ENCODE results near the gene CISH.
A peak's percentile ranks its signal among the peaks of the same experiment; 100 is the strongest.

DNA sequence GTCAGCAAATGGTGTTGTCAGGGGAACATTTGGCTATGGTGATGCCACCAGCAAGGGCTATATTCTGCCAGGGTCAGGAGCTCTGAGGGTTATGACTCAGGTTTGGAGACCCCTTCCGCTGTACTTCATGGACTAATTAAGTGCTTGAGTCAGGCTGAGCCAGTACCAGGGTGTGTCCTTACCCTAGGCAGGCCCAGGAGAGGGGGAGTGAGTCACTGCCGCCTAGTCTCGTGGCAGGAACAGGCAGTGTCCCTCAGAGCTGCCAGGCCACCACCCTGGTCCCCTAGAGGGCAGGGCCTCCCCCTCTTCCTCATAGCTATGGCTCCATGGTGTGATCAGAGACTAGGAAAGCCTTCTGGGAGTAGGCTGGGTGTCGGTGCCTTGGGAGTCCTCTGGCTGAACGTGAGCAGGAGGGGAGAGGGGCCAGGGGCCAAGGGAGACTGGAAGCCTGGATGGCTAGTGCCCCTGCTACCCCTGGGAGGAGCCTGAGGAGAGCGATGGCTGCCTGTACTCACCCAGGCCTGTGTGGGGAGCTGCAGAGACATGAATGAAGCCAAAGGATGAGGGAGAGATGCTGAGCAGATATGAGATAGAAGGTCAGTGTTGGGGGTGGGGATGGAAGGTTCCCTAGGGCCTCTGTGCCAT, 16.0 kb upstream of the CISH start:
- TF ChIP-seq ISL1 (CRISPR knock-in tag; IDR thresholded peaks at IDR 0.05), result no peak
- no peak for TF ChIP-seq ARNTL (CRISPR knock-in tag; IDR thresholded peaks at IDR 0.05; ENCODE audit: borderline replicate concordance, low read depth)
- TF ChIP-seq, protein P1, sequence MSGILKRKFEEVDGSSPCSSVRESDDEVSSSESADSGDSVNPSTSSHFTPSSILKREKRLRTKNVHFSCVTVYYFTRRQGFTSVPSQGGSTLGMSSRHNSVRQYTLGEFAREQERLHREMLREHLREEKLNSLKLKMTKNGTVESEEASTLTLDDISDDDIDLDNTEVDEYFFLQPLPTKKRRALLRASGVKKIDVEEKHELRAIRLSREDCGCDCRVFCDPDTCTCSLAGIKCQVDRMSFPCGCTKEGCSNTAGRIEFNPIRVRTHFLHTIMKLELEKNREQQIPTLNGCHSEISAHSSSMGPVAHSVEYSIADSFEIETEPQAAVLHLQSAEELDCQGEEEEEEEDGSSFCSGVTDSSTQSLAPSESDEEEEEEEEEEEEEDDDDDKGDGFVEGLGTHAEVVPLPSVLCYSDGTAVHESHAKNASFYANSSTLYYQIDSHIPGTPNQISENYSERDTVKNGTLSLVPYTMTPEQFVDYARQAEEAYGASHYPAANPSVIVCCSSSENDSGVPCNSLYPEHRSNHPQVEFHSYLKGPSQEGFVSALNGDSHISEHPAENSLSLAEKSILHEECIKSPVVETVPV (CRISPR knock-in tag; IDR thresholded peaks at IDR 0.05), result no peak
- TF ChIP-seq, protein P2, sequence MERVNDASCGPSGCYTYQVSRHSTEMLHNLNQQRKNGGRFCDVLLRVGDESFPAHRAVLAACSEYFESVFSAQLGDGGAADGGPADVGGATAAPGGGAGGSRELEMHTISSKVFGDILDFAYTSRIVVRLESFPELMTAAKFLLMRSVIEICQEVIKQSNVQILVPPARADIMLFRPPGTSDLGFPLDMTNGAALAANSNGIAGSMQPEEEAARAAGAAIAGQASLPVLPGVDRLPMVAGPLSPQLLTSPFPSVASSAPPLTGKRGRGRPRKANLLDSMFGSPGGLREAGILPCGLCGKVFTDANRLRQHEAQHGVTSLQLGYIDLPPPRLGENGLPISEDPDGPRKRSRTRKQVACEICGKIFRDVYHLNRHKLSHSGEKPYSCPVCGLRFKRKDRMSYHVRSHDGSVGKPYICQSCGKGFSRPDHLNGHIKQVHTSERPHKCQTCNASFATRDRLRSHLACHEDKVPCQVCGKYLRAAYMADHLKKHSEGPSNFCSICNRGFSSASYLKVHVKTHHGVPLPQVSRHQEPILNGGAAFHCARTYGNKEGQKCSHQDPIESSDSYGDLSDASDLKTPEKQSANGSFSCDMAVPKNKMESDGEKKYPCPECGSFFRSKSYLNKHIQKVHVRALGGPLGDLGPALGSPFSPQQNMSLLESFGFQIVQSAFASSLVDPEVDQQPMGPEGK (CRISPR knock-in tag; IDR thresholded peaks at IDR 0.05; ENCODE audit: borderline replicate concordance), result no peak
- 0 out of 2 replicates have a peak, but pooled peaks have one; percentile 8 for TF ChIP-seq ZFP3 (CRISPR knock-in tag; IDR thresholded peaks at IDR 0.05)
- no peak for TF ChIP-seq ESRRG (CRISPR knock-in tag; IDR thresholded peaks at IDR 0.05)
